ENCODE measurements around the gene HSF4. TPM values are rescaled to one million over a fixed set of nuclear protein-coding genes. Genes with fewer than 3 reads are reported as not detected.

Gene HSF4
- total and polyA plus RNA-seq, 2 experiments from 2014 or later = 5.5 to 15.7 TPM

- peaks cover 22% of the 10 kb centered on the region for H3K79me2 ChIP-seq
- H3K9me2 ChIP-seq (replicated peaks; ENCODE audit: insufficient read depth) = no peaks in the 10 kb centered on the region
- no peaks in the 10 kb centered on the region for H3K36me3 ChIP-seq (replicated peaks; ENCODE audit: insufficient read depth, low read depth)
- H3K9me3 ChIP-seq (ENCODE audit: low read depth) = no peaks in the 10 kb centered on the region
- 94% methylated on average over 6 of the region's 6 CpGs for WGBS (ENCODE audit: low lambda C conversion rate, missing lambda C conversion rate)
- no peak overlapping the region for H3K27ac ChIP-seq
- no peaks in the 10 kb centered on the region for H4K20me1 ChIP-seq (ENCODE audit: insufficient read depth, poor library complexity, severe bottlenecking)
- H3K4me1 ChIP-seq (ENCODE audit: insufficient read depth) = peaks cover 15% of the 10 kb centered on the region
- no peak for DNase-seq (ENCODE audit: low spot score)
- no peak overlapping the region for H3K4me2 ChIP-seq
- TF ChIP-seq EZH2 (IDR thresholded peaks at IDR 0.05; ENCODE audit: borderline replicate concordance) (no peak), CTCF (IDR thresholded peaks at IDR 0.05; ENCODE audit: poor library complexity) (no peak)
- H2AFZ ChIP-seq = no peak overlapping the region
- H3K27me3 ChIP-seq = no peaks in the 10 kb centered on the region
- no peak overlapping the region for H3K4me3 ChIP-seq
Measured at GRCh38 chr16:67194260-67194659, 29.7 kb downstream of the HSF4 start.

GRCh38 chr16:67195676-67196075 is 31.1 kb downstream of the HSF4 start:
- peaks cover 22% of the 10 kb centered on the region for H3K79me2 ChIP-seq
- H3K9me3 ChIP-seq (ENCODE audit: low read depth) = no peaks in the 10 kb centered on the region
- WGBS (ENCODE audit: low lambda C conversion rate, missing lambda C conversion rate) = 90% methylated on average over 5 of the region's 5 CpGs
- no peak overlapping the region for H3K4me2 ChIP-seq
- H3K27me3 ChIP-seq = no peaks in the 10 kb centered on the region
- DNase-seq (ENCODE audit: low spot score) = no peak
- H3K27ac ChIP-seq = no peak overlapping the region
- no peaks in the 10 kb centered on the region for H4K20me1 ChIP-seq (ENCODE audit: insufficient read depth, poor library complexity, severe bottlenecking)
- H3K4me3 ChIP-seq = no peak overlapping the region
- peaks cover 15% of the 10 kb centered on the region for H3K4me1 ChIP-seq (ENCODE audit: insufficient read depth)
- no peaks in the 10 kb centered on the region for H3K9me2 ChIP-seq (replicated peaks; ENCODE audit: insufficient read depth)
- H3K36me3 ChIP-seq (replicated peaks; ENCODE audit: insufficient read depth, low read depth) = no peaks in the 10 kb centered on the region
- no peak for TF ChIP-seq CTCF (IDR thresholded peaks at IDR 0.05; ENCODE audit: poor library complexity)
- no peak for TF ChIP-seq EZH2 (IDR thresholded peaks at IDR 0.05; ENCODE audit: borderline replicate concordance)
- TF ChIP-seq EZH2phosphoT487 (IDR thresholded peaks at IDR 0.05; ENCODE audit: low read depth, severe bottlenecking, unreplicated experiment) = no peak
- no peak overlapping the region for H2AFZ ChIP-seq

GRCh38 chr16:67196881-67197280 is 32.3 kb downstream of the HSF4 start:
- Histone ChIP-seq H3K4me2 (no peak overlapping the region), H3K9me2 (replicated peaks; ENCODE audit: insufficient read depth) (no peaks in the 10 kb centered on the region), H3K4me1 (ENCODE audit: insufficient read depth) (peaks cover 15% of the 10 kb centered on the region), H3K27ac (no peak overlapping the region), H3K4me3 (no peak overlapping the region), H2AFZ (no peak overlapping the region), H3K79me2 (peaks cover 22% of the 10 kb centered on the region), H3K9me3 (ENCODE audit: low read depth) (no peaks in the 10 kb centered on the region), H3K27me3 (no peaks in the 10 kb centered on the region), H4K20me1 (ENCODE audit: insufficient read depth, poor library complexity, severe bottlenecking) (no peaks in the 10 kb centered on the region), H3K36me3 (replicated peaks; ENCODE audit: insufficient read depth, low read depth) (no peaks in the 10 kb centered on the region)
- no peak for DNase-seq (ENCODE audit: low spot score)
- WGBS (ENCODE audit: low lambda C conversion rate, missing lambda C conversion rate) = 87% methylated on average over 1 of the region's 1 CpG
- TF ChIP-seq CTCF (IDR thresholded peaks at IDR 0.05; ENCODE audit: poor library complexity) (no peak), EZH2 (IDR thresholded peaks at IDR 0.05; ENCODE audit: borderline replicate concordance) (no peak), EZH2phosphoT487 (IDR thresholded peaks at IDR 0.05; ENCODE audit: low read depth, severe bottlenecking, unreplicated experiment) (no peak)

- TF ChIP-seq EZH2 (IDR thresholded peaks at IDR 0.05; ENCODE audit: borderline replicate concordance) (no peak), CTCF (IDR thresholded peaks at IDR 0.05; ENCODE audit: poor library complexity) (no peak), EZH2phosphoT487 (IDR thresholded peaks at IDR 0.05; ENCODE audit: low read depth, severe bottlenecking, unreplicated experiment) (no peak)
- Histone ChIP-seq H3K9me2 (replicated peaks; ENCODE audit: insufficient read depth) (no peaks in the 10 kb centered on the region), H3K79me2 (peaks cover 16% of the 10 kb centered on the region), H3K27ac (no peak overlapping the region), H3K4me1 (ENCODE audit: insufficient read depth) (peaks cover 15% of the 10 kb centered on the region), H3K4me2 (no peak overlapping the region), H4K20me1 (ENCODE audit: insufficient read depth, poor library complexity, severe bottlenecking) (no peaks in the 10 kb centered on the region), H3K36me3 (replicated peaks; ENCODE audit: insufficient read depth, low read depth) (no peaks in the 10 kb centered on the region), H2AFZ (no peak overlapping the region), H3K27me3 (no peaks in the 10 kb centered on the region), H3K9me3 (ENCODE audit: low read depth) (no peaks in the 10 kb centered on the region), H3K4me3 (no peak overlapping the region)
- DNase-seq (ENCODE audit: low spot score) = no peak
- 88% methylated on average over 5 of the region's 6 CpGs for WGBS (ENCODE audit: low lambda C conversion rate, missing lambda C conversion rate)
Measured at GRCh38 chr16:67197704-67198103, 33.2 kb downstream of the HSF4 start.

Data from hepatocyte (in vitro differentiated cells).